Activated CD4-positive, CD25-positive, alpha-beta regulatory T cell treated with anti-CD3 and anti-CD28 coated beads, Interleukin-2, amount 50 U/mL, for 72 hours (primary cell): ENCODE measurements around the gene CARMIL1.
"Not testable (repeated sequence)": the region's sequence is repeated elsewhere in the genome, so short reads cannot be mapped to it uniquely, and the experiment has no call there.

Source experiments
- DNase-seq: peaks from one replicate; pipeline ENCODE4 v3.0.0; 2021

CARMIL1 gene

DNA sequence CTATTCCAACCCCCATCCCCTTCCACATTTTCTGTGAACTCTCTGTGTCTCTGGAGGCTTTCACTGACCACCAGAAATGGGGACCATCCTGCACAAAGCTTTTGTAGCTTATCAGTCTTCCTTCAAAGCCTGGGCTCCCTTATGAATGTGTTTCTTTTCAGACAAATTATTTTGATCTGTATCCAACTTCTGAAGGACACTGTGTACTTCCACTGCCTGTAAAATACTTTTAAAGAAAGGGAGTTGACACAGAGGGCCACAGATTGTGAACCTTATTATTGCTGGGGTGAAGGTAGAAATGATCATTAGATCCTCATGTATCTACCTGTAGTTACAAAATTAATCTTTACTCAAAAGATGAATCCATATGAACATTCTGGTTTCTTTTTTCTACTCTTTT is 135.6 kb downstream of the CARMIL1 start:
- DNase-seq = no peak

DNA sequence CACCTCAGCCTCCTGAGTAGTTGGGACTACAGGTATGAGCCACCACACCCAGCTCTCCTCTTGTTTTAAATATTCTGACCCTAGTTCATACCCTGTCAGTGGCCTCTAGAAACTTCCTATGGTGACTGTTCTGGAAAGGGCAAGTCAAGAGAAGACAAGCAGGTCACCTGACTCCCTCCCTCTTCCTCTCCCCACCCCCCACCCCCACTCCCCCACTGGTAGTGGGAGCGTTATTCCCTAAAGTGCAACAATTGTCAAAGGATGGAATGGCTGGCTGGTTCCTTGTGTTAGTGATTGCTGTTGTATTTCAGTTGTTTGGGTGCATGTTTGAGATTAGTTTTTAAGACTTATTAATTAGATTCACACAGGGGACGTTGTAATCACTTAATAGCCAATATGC is 136.1 kb downstream of the CARMIL1 start:
- no peak for DNase-seq

DNA sequence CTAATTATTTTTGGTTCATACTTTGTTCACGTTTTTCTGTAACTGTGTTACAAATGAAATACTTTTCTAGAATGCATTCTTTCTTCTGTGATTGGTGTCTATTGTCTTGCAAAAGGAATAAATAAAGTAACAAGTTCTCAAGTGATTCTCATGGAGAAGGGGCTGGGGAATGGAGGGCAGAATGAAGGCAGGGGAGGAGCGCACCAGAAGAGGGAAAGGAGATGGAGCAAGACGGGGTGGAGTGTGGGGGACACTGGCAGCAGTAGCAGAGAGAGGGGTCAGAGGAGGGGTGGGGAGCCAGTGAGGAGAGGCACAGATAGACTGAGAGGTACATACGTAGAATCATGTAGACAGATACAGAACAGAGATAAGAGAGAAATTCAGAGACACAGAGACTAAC is 136.5 kb downstream of the CARMIL1 start:
- no peak for DNase-seq

- no peak for DNase-seq
Measured at GRCh38 chr6:25417046-25417605, 138.0 kb downstream of the CARMIL1 start.

- DNase-seq = no peak
Measured at GRCh38 chr6:25418454-25419052, 139.4 kb downstream of the CARMIL1 start.

- DNase-seq = no peak
Measured at GRCh38 chr6:25419879-25420278, 140.7 kb downstream of the CARMIL1 start.

- no peak for DNase-seq
Measured at GRCh38 chr6:25423358-25423757, 144.2 kb downstream of the CARMIL1 start.

DNA sequence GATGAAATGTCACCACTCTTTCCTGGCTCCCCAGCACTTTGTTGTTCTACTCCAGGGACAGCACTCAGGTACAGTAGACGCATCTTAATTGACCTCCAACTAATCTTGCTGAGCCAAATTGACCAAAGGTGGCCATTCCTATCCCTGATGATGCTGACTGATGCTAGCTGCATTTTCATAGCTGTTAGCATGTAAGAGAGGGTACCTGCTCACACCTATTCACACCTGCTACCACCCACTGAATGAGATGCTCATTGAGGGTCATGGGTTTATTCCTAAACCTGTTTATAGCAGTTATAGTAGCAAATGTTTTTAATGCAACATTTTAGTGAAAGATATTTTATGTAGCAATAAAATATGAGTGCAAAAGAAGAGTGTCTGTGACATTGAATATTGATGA is 145.1 kb downstream of the CARMIL1 start:
- no peak for DNase-seq

DNA sequence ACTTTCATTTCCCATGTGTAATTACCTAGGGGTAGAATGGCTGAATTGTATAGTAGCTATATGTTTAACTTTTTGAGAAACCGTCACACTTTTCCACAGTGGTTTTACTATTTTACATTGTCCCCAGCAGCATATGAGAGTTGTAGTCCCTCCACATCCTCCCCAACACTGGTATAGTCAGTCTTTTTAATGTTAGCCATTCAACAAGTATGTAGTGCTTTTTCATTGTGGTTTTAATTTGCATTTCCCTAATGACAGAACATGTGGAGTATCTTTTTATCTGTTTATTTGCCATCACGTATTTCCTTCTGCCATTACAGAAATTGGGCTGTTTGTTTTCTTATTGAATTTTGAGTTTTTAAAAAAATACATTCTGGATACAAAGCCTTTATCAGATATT is 148.4 kb downstream of the CARMIL1 start:
- no peak for DNase-seq

DNA sequence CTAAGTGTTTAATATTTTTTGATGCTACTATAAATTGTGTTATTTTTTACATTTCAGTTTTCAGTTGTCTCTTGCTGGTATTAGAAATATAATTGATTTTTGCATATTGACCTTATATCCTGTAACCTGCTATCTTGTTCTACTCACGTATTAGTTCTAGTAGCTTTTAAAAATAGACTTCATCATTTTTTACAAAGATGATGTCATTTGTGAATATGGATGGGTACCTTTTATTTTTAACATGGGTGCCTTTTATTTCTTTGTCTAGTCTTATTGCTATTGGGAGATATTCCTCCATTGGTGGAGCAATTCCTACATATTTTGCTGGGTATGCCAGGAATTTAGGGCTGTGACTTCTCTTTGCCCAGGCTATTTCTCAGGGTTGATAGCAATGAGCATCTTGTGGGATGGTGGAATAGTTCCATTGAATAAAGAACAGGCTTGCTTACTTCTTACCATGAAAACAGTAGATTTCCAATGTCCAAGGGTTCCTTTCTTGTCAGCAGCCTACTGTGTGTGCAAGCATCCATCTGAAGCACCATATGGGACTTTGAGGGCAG is 149.7 kb downstream of the CARMIL1 start:
- DNase-seq = no peak

- no peak for DNase-seq
Measured at GRCh38 chr6:25431306-25431974, 152.3 kb downstream of the CARMIL1 start.

DNA sequence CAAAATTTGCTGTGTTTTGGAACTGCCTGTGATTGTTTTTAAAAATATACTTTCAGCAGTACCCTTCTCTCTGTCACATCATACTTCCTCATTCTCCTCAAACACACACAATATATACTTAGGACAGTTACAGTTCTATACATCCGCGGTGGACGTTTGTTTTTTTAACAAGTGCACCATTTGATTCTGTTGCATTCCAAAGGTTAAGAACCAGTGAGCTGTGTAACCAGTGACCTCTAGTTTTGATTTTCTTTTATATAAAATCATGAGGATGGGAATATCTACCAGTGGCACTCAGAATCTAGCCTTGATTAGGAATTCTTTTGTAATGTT is 152.8 kb downstream of the CARMIL1 start:
- no peak for DNase-seq

DNA sequence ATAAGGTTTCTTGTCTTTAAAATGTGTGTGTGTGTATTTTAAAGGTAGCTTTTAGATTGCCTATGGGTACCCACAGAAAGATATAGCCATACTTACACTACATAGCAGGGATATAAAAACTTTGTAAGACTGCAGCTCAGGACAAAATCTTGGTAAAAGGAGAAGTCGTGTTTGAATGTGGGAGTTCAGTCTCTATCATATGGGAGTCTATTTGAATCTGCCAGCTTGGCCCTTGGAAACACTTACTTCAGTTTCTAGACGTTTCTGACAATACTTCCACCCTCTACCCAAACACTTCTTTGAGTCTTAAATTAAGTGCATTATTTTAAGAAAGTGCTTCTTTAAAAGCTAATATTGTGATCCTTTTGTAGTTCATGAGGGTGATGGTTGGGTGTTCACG is 155.7 kb downstream of the CARMIL1 start:
- DNase-seq = no peak

GRCh38 chr6:25435416-25435985 is 156.3 kb downstream of the CARMIL1 start:
- no peak for DNase-seq

GRCh38 chr6:25436760-25437159 is 157.6 kb downstream of the CARMIL1 start:
- no peak for DNase-seq

DNA sequence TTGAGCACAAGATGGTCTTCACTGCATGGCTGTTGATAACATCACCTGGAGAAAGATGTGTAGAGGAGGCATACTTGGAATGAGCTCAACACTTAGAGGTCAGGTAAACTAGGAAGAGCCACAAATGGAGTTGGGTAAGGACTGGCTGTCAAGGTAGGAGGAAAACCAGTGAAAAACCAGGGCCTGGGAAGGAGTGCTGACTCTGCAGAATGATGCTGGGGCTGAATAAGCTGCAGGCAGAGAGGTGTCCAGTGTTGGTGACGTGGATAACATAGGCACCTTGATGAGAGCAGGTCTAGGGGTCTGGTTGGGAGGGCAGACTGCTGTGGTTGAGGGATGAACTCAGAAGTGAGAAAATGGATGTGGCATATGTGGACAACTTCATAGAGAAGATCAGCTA is 160.2 kb downstream of the CARMIL1 start:
- DNase-seq = no peak

DNA sequence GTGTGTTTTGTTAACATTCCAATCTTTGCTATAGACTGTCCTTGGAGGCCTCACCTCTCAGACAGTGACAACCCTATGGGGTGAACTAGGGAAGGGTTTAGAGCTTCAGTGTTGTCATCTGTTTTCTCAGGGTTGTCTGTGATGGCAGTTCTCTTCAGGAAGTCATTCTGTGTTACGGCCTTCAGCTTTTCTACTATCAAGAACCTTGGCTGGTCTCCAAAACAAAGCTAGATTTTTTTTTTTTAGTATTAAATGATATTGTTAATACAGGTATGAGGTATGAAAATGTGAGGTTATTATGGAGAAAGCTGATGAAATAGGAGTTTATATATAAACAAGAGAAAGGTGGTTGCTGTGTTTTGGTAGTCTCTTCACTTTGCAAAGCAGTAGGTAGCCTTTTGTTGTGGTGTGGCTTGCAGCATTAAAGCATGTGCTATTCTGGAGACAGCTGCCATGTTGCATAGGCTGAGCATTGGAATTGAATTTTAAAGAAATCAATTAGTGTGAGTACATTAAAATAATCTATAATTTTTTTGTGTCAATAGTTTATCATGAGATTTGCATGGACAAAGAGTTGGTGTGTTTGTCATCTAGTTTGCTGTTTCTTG is 162.6 kb downstream of the CARMIL1 start:
- no peak for DNase-seq

DNA sequence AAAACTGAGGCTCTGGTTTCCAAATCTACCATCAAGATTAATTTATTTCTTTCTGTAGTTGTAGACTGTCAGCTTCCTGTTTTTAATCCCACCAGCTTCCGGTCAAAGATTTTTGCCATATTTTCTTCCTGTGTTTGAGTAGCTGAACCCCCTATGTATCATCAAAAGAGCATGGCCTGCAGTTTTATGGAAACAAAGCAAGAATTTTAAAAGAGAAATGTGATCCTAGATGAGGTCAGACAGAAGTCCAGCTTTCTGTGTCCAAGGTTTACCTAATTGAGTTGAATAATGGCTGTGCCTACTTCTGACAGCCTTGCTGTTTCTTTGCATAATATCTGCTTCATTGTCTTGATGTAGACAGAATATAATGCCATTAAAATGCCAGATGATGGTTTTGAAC is 163.7 kb downstream of the CARMIL1 start:
- DNase-seq = no peak

- DNase-seq = not testable (repeated sequence)
Measured at GRCh38 chr6:25444521-25444920, 165.3 kb downstream of the CARMIL1 start.

- DNase-seq = no peak
Measured at GRCh38 chr6:25446830-25447569, 167.8 kb downstream of the CARMIL1 start.

DNA sequence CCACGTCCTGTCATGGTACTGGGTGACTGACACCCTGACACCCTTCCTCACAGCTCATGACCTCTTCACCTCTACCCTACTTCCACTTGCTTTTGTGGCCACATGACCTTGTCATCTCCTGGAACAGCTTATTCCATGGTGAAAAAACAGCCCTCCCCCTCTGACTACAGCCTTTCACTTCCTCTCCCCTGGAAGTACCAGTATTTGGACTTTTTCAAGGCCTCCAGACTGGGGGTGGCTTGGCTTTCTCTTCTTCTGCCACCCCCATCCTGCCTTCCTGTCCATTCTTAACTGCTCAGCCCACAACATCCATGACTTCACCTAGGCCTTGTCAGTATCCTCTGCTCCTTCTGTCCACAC is 168.4 kb downstream of the CARMIL1 start:
- no peak for DNase-seq

GRCh38 chr6:25448965-25449538 is 169.9 kb downstream of the CARMIL1 start:
- DNase-seq = no peak

DNA sequence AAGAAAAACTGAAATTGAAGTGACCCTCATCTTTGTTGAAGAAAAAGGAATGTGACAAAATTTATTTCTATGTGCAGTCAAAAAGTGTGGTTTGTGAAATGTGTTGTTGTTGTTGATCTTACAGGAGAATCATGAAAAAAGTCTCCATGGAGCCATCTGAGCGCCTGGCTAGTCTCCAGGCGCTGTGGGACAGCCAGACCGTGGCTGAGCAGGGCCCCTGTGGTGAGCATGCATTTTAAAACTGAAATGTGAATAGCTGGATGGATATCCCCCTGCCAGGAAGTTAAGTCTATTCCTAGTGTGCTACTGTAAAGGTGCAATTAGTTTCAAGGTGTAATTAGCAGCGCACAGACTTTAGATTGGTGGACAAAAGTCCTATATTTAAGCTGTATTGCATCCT is 170.6 kb downstream of the CARMIL1 start:
- no peak for DNase-seq
